Measurements from ENCODE around the gene MMRN2.

Gene MMRN2

GRCh38 chr10:86968994-86969355, 11.6 kb upstream of the MMRN2 start:
- DNase-seq: no peak

- DNase-seq: no peak
Measured at GRCh38 chr10:86968271-86968993, 11.0 kb upstream of the MMRN2 start, which contains the start of gene ADIRF. TSS of gene ADIRF (plus strand) at chr10:86968482. CDS start at chr10:86968545, 63 bp downstream.

GRCh38 chr10:86967481-86967941, 10.1 kb upstream of the MMRN2 start:
- DNase-seq: no peak

GRCh38 chr10:86965986-86966654, 8.7 kb upstream of the MMRN2 start:
- no peak for DNase-seq

GRCh38 chr10:86964847-86965190, 7.4 kb upstream of the MMRN2 start:
- DNase-seq: no peak

- DNase-seq: no peak
Measured at GRCh38 chr10:86964061-86964846, 6.8 kb upstream of the MMRN2 start.

GRCh38 chr10:86963341-86963919, 6.0 kb upstream of the MMRN2 start:
- DNase-seq: no peak

- DNase-seq: no peak
Measured at GRCh38 chr10:86962981-86963310, 5.5 kb upstream of the MMRN2 start.

- DNase-seq: no peak
Measured at GRCh38 chr10:86962136-86962980, 4.9 kb upstream of the MMRN2 start.

- no peak for DNase-seq
Measured at GRCh38 chr10:86961481-86962091, 4.2 kb upstream of the MMRN2 start.

GRCh38 chr10:86960863-86961434, 3.5 kb upstream of the MMRN2 start:
- no peak for DNase-seq

GRCh38 chr10:86960003-86960862, 2.8 kb upstream of the MMRN2 start:
- DNase-seq: no peak

GRCh38 chr10:86959737-86960002, 2.3 kb upstream of the MMRN2 start:
- DNase-seq: no peak

- DNase-seq: no peak
Measured at GRCh38 chr10:86958901-86959736, 1.7 kb upstream of the MMRN2 start.

GRCh38 chr10:86958116-86958900, 893 bp upstream of the MMRN2 start, which contains the start of gene SNCG:
TSS of gene SNCG (plus strand) at chr10:86958599. CDS start at chr10:86958698, 99 bp downstream.
- no peak for DNase-seq

GRCh38 chr10:86956848-86957448, 467 bp downstream of the MMRN2 start:
- no peak for DNase-seq

GRCh38 chr10:86956195-86956847, 1.1 kb downstream of the MMRN2 start:
- no peak for DNase-seq

All from activated CD4-positive, alpha-beta T cell treated with anti-CD3 and anti-CD28 coated beads for 4 hours (primary cell).